ENCODE measurements around the gene DGUOK.

DGUOK gene

GRCh38 chr2:73981081-73982001 is 54.7 kb downstream of the DGUOK start:
- no peak for TF ChIP-seq CTCF (conservative IDR thresholded peaks at IDR 0.05; ENCODE audit: low read length)
- DNase-seq (ENCODE audit: low read depth) = no peak
- peak overlapping the region; percentile 49 for H3K4me3 ChIP-seq (ENCODE audit: low read length)

- no peak for TF ChIP-seq CTCF (conservative IDR thresholded peaks at IDR 0.05; ENCODE audit: low read length)
- H3K4me3 ChIP-seq (ENCODE audit: low read length) = no peak overlapping the region
- DNase-seq (ENCODE audit: low read depth) = peak; percentile 43
Measured at GRCh38 chr2:73982140-73982617, 55.5 kb downstream of the DGUOK start.

- DNase-seq (ENCODE audit: low read depth) = no peak
- no peak for TF ChIP-seq CTCF (conservative IDR thresholded peaks at IDR 0.05; ENCODE audit: low read length)
- no peak overlapping the region; the same call in 1 of the 2 replicates for H3K4me3 ChIP-seq (ENCODE audit: low read length)
Measured at GRCh38 chr2:73983322-73984202, 56.9 kb downstream of the DGUOK start.

- no peak for TF ChIP-seq CTCF (conservative IDR thresholded peaks at IDR 0.05; ENCODE audit: low read length)
- no peak for DNase-seq (ENCODE audit: low read depth)
Measured at GRCh38 chr2:73984203-73984921, 57.7 kb downstream of the DGUOK start, which contains the start of gene TET3. Gene TET3, plus strand, starts transcription at chr2:73984910. Its CDS starts 1,494 bp downstream, at chr2:73986404.

GRCh38 chr2:73984922-73985307 is 58.2 kb downstream of the DGUOK start:
- peak overlapping the region; percentile 39 for H3K4me3 ChIP-seq (ENCODE audit: low read length)
- no peak for TF ChIP-seq CTCF (conservative IDR thresholded peaks at IDR 0.05; ENCODE audit: low read length)
- no peak for DNase-seq (ENCODE audit: low read depth)

More at GRCh38 chr2:73984203-73984921, 57.7 kb downstream of the DGUOK start, which contains the start of gene TET3:
- H3K4me3 ChIP-seq (ENCODE audit: low read length) = peak within 1 kb of the TSS; percentile 59

- no peak for DNase-seq (ENCODE audit: low read depth)
- peak overlapping the region; percentile 59 for H3K4me3 ChIP-seq (ENCODE audit: low read length)
- TF ChIP-seq CTCF (conservative IDR thresholded peaks at IDR 0.05; ENCODE audit: low read length) = no peak
Measured at GRCh38 chr2:73985308-73986084, 58.8 kb downstream of the DGUOK start.
